WTC11 (cell line): ENCODE data around the gene DNAJC15. TPM values are rescaled to one million over a fixed set of nuclear protein-coding genes. Genes with fewer than 3 reads are reported as not detected.

Experiments
- ATAC-seq: fragments of 200-7000 bp; cut with Tn5 transposase; 2 replicates; pipeline ENCODE4 v1.10.0; 2021; ENCODE audit warnings: mild to moderate bottlenecking, moderate library complexity
- CTCF ChIA-PET: fragments of 300-600 bp; sonication (Branson Sonifier 250); formaldehyde crosslinking; loops from one replicate; lab custom pipeline; 2021; ENCODE audit warnings: antibody characterized with exemption; lab: Charles Lee
- POLR2A ChIA-PET: fragments of 350-600 bp; sonication (Branson Sonifier 250); formaldehyde crosslinking; loops from one replicate; lab custom pipeline; 2021; ENCODE audit warnings: antibody characterized with exemption; lab: Charles Lee
- DNase-seq: peaks from one replicate; pipeline ENCODE4 v3.0.0; 2021; ENCODE audit warnings: low spot score
- H3K27ac Mint-ChIP-seq: 2 replicates; pipeline ENCODE4 v1.8.0; 2021; ENCODE audit warnings: mixed read lengths
- H3K27me3 Mint-ChIP-seq: 2 replicates; pipeline ENCODE4 v1.8.0; 2021; ENCODE audit warnings: low read depth, mild to moderate bottlenecking, moderate library complexity, mixed read lengths
- H3K36me3 Mint-ChIP-seq: 2 replicates; pipeline ENCODE4 v1.8.0; 2021; ENCODE audit warnings: mixed read lengths
- H3K4me1 Mint-ChIP-seq: 2 replicates; pipeline ENCODE4 v1.8.0; 2022; ENCODE audit warnings: mixed read lengths
- H3K4me3 Mint-ChIP-seq: 2 replicates; pipeline ENCODE4 v1.8.0; 2021; ENCODE audit warnings: mild to moderate bottlenecking, moderate library complexity, mixed read lengths
- H3K9me3 Mint-ChIP-seq: 2 replicates; pipeline ENCODE4 v1.8.0; 2021; ENCODE audit warnings: mixed read lengths
- CREM ChIP-seq: sonication (generic); formaldehyde crosslinking; IDR thresholded peaks from 2 replicates; pipeline ENCODE4 v1.8.1; 2022; ENCODE audit warnings: mild to moderate bottlenecking, missing genetic modification reagents, moderate library complexity
- E2F1 ChIP-seq: sonication (generic); formaldehyde crosslinking; IDR thresholded peaks from 2 replicates; pipeline ENCODE4 v1.8.0; 2022; ENCODE audit warnings: mild to moderate bottlenecking, missing genetic modification reagents
- E2F4 ChIP-seq: sonication (generic); formaldehyde crosslinking; IDR thresholded peaks from 2 replicates; pipeline ENCODE4 v1.8.1; 2022; ENCODE audit warnings: low read depth, mild to moderate bottlenecking, moderate library complexity, missing genetic modification reagents, borderline replicate concordance
- ESRRA ChIP-seq: sonication (generic); formaldehyde crosslinking; IDR thresholded peaks from 2 replicates; pipeline ENCODE4 v1.8.1; 2022; ENCODE audit warnings: mild to moderate bottlenecking, missing genetic modification reagents, borderline replicate concordance
- ETV6 ChIP-seq: sonication (generic); formaldehyde crosslinking; IDR thresholded peaks from 2 replicates; pipeline ENCODE4 v1.8.1; 2022; ENCODE audit warnings: mild to moderate bottlenecking, missing genetic modification reagents
- FOXJ3 ChIP-seq: sonication (generic); formaldehyde crosslinking; IDR thresholded peaks from 2 replicates; pipeline ENCODE4 v1.9.0; 2021; ENCODE audit warnings: missing genetic modification reagents, mild to moderate bottlenecking, borderline replicate concordance
- FOXK1 ChIP-seq: sonication (generic); formaldehyde crosslinking; IDR thresholded peaks from 2 replicates; pipeline ENCODE4 v1.8.0; 2022; ENCODE audit warnings: mild to moderate bottlenecking, moderate library complexity, missing genetic modification reagents
- FOXP1 ChIP-seq: sonication (generic); formaldehyde crosslinking; IDR thresholded peaks from 2 replicates; pipeline ENCODE4 v1.8.0; 2022; ENCODE audit warnings: missing genetic modification reagents, mild to moderate bottlenecking, moderate library complexity, borderline replicate concordance
- FOXP4 ChIP-seq: sonication (generic); formaldehyde crosslinking; IDR thresholded peaks from 2 replicates; pipeline ENCODE4 v1.8.0; 2022; ENCODE audit warnings: mild to moderate bottlenecking, missing genetic modification reagents
- KAT7 ChIP-seq: sonication (generic); formaldehyde crosslinking; IDR thresholded peaks from 2 replicates; pipeline ENCODE4 v1.8.1; 2023; ENCODE audit warnings: missing genetic modification reagents, mild to moderate bottlenecking, borderline replicate concordance
- MXD4 ChIP-seq: fragments of 250-450 bp; sonication (Bioruptor Pico); IDR thresholded peaks from 2 replicates; pipeline ENCODE4 v1.8.0; 2021; ENCODE audit warnings: mild to moderate bottlenecking, moderate library complexity, borderline replicate concordance
- MYBL2 ChIP-seq: sonication (generic); formaldehyde crosslinking; IDR thresholded peaks from 2 replicates; pipeline ENCODE4 v1.8.1; 2023; ENCODE audit warnings: mild to moderate bottlenecking, moderate library complexity, missing genetic modification reagents
- NFATC4 ChIP-seq: fragments of 250-450 bp; sonication (Bioruptor Pico); IDR thresholded peaks from 2 replicates; pipeline ENCODE4 v1.9.0; 2021; ENCODE audit warnings: mild to moderate bottlenecking
- NFE2L1 ChIP-seq: sonication (generic); formaldehyde crosslinking; IDR thresholded peaks from 2 replicates; pipeline ENCODE4 v1.8.1; 2023; ENCODE audit warnings: missing genetic modification reagents
- OVOL2 ChIP-seq: fragments of 250-450 bp; sonication (Bioruptor Pico); IDR thresholded peaks from 2 replicates; pipeline ENCODE4 v1.9.0; 2021; ENCODE audit warnings: mild to moderate bottlenecking, borderline replicate concordance
- PRDM15 ChIP-seq: sonication (generic); formaldehyde crosslinking; IDR thresholded peaks from 2 replicates; pipeline ENCODE4 v1.8.0; 2022; ENCODE audit warnings: missing genetic modification reagents
- PRRX2 ChIP-seq: fragments of 250-450 bp; sonication (Bioruptor Pico); IDR thresholded peaks from 2 replicates; pipeline ENCODE4 v1.8.0; 2021; ENCODE audit warnings: mild to moderate bottlenecking
- SMAD3 ChIP-seq: sonication (generic); formaldehyde crosslinking; IDR thresholded peaks from 2 replicates; pipeline ENCODE4 v1.8.0; 2022; ENCODE audit warnings: missing genetic modification reagents, mild to moderate bottlenecking, borderline replicate concordance
- SOX15 ChIP-seq: fragments of 250-450 bp; sonication (Bioruptor Pico); IDR thresholded peaks from 2 replicates; pipeline ENCODE4 v1.9.0; 2021; ENCODE audit warnings: mild to moderate bottlenecking
- ZNF671 ChIP-seq: fragments of 250-450 bp; sonication (Bioruptor Pico); IDR thresholded peaks from 2 replicates; pipeline ENCODE4 v1.8.0; 2021; ENCODE audit warnings: mild to moderate bottlenecking
- total RNA-seq: library from RNA; stranded (reverse); gene quantifications from 3 replicates; pipeline ENCODE4 v1.2.3, GENCODE V29; 2021

The DNAJC15 gene
- total RNA-seq, 1 experiment from 2014 or later = 12.2 TPM

GRCh38 chr13:42977219-42977659 is 46.1 kb upstream of the DNAJC15 start:
- Mint-ChIP-seq H3K27me3 (no peaks in the 10 kb centered on the region), H3K9me3 (peaks cover 22% of the 10 kb centered on the region), H3K36me3 (peaks cover 7% of the 10 kb centered on the region), H3K4me1 (peaks cover 19% of the 10 kb centered on the region), H3K4me3 (no peak overlapping the region), H3K27ac (no peak overlapping the region)
- ATAC-seq (no peak), DNase-seq (no peak)
- CTCF ChIA-PET = no interaction called here
- POLR2A ChIA-PET = no interaction called here
- TF ChIP-seq ETV6 (CRISPR knock-in tag) = no peak
- no peak for TF ChIP-seq NFE2L1 (CRISPR knock-in tag)
- no peak for TF ChIP-seq FOXP1
- no peak for TF ChIP-seq OVOL2 (CRISPR knock-in tag)
- TF ChIP-seq MXD4 (CRISPR knock-in tag) = no peak
- no peak for TF ChIP-seq SMAD3 (CRISPR knock-in tag)
- TF ChIP-seq ZNF671 (CRISPR knock-in tag) = no peak

- no peak for DNase-seq
- no peak for ATAC-seq
- no peak for TF ChIP-seq SOX15 (CRISPR knock-in tag)
- no peak for TF ChIP-seq PRDM15 (CRISPR knock-in tag)
- no peak for TF ChIP-seq FOXP4 (CRISPR knock-in tag)
- no peak for TF ChIP-seq E2F1
- TF ChIP-seq E2F4 = no peak
- TF ChIP-seq ESRRA (CRISPR knock-in tag) = no peak
- TF ChIP-seq KAT7 = no peak
- no peak for TF ChIP-seq CREM (CRISPR knock-in tag)
- TF ChIP-seq FOXJ3 (CRISPR knock-in tag) = no peak
- no peak for TF ChIP-seq PRRX2
- TF ChIP-seq NFATC4 (CRISPR knock-in tag) = no peak
- TF ChIP-seq FOXK1 = no peak
- TF ChIP-seq MYBL2 (CRISPR knock-in tag) = no peak
- TF ChIP-seq ZNF671 (CRISPR knock-in tag) = no peak
- Mint-ChIP-seq H3K36me3 (peaks cover 7% of the 10 kb centered on the region), H3K4me1 (peaks cover 34% of the 10 kb centered on the region), H3K27ac (no peak overlapping the region), H3K9me3 (peaks cover 24% of the 10 kb centered on the region), H3K27me3 (no peaks in the 10 kb centered on the region), H3K4me3 (no peak overlapping the region)
- ChIA-PET POLR2A (no interaction called here), CTCF (no interaction called here)
Observed at GRCh38 chr13:42981317-42981716, 42.1 kb upstream of the DNAJC15 start.
